OCI-LY7 (cell line): ENCODE measurements around the gene VIT. TPM values are rescaled to one million over a fixed set of nuclear protein-coding genes. Genes with fewer than 3 reads are reported as not detected.
A peak's percentile ranks its signal among the peaks of the same experiment; 100 is the strongest.

Experiments
- BruUV-seq: library from RNA; stranded (reverse); fragments of 400-500 nt; replicated peaks from 2 replicates; lab custom pipeline; 2021; lab: Mats Ljungman, UMichigan
- CTCF ChIA-PET: fragments of 300-600 bp; sonication (Branson Sonifier 250); formaldehyde crosslinking; loops from one replicate; lab custom pipeline; 2022; ENCODE audit warnings: antibody characterized with exemption; ENCODE audit not compliant: unreplicated experiment; lab: Charles Lee
- POLR2A ChIA-PET: fragments of 300-600 bp; sonication (Branson Sonifier 250); formaldehyde crosslinking; loops from one replicate; lab custom pipeline; 2022; ENCODE audit warnings: antibody characterized with exemption; lab: Charles Lee
- DNase-seq: peaks from one replicate; pipeline ENCODE4 v3.0.0-alpha.2; 2015; ENCODE audit warnings: low spot score
- H2AFZ ChIP-seq: fragments of 200-600 bp; sonication (generic), shearing (Covaris generic); 2 replicates; pipeline ENCODE4 v1.6.1; 2014; ENCODE audit warnings: mild to moderate bottlenecking, antibody characterized with exemption, low read length, moderate library complexity
- H3K27ac ChIP-seq: fragments of 200-600 bp; sonication (generic); 2 replicates; pipeline ENCODE4 v1.5.1; 2014; ENCODE audit warnings: mixed run types, low read depth, mild to moderate bottlenecking, moderate library complexity, low read length, inconsistent platforms; ENCODE audit not compliant: poor library complexity, severe bottlenecking
- H3K36me3 ChIP-seq: fragments of 200-600 bp; sonication (generic); 2 replicates; pipeline ENCODE4 v1.6.1; 2014; ENCODE audit warnings: mild to moderate bottlenecking, antibody characterized with exemption, low read length, moderate library complexity, mixed read lengths; ENCODE audit not compliant: insufficient read depth
- H3K4me1 ChIP-seq: fragments of 200-600 bp; sonication (generic); 2 replicates; pipeline ENCODE4 v1.5.1; 2014; ENCODE audit warnings: mild to moderate bottlenecking, low read length; ENCODE audit not compliant: insufficient read depth, poor library complexity, severe bottlenecking
- H3K4me2 ChIP-seq: fragments of 200-600 bp; sonication (generic); 2 replicates; pipeline ENCODE4 v1.6.1; 2014; ENCODE audit warnings: mild to moderate bottlenecking, low read length
- H3K4me3 ChIP-seq: fragments of 200-600 bp; sonication (generic); 2 replicates; pipeline ENCODE4 v1.5.1; 2014; ENCODE audit warnings: mild to moderate bottlenecking, low read depth, low read length; ENCODE audit not compliant: poor library complexity, severe bottlenecking
- H3K79me2 ChIP-seq: fragments of 200-600 bp; sonication (generic); 2 replicates; pipeline ENCODE4 v1.6.1; 2016; ENCODE audit warnings: low read depth, mild to moderate bottlenecking, low read length, moderate library complexity, mixed read lengths; ENCODE audit not compliant: insufficient read depth
- H3K9me2 ChIP-seq: fragments of 200-600 bp; sonication (generic); 2 replicates; pipeline ENCODE4 v1.6.1; 2016; ENCODE audit warnings: mild to moderate bottlenecking, low read length, mixed read lengths; ENCODE audit not compliant: insufficient read depth
- H3K9me3 ChIP-seq: fragments of 200-600 bp; sonication (generic); 2 replicates; pipeline ENCODE4 v1.6.1; 2014; ENCODE audit warnings: mild to moderate bottlenecking, mixed run types, low read length, mixed read lengths
- H4K20me1 ChIP-seq: fragments of 200-600 bp; sonication (generic); 2 replicates; pipeline ENCODE4 v1.6.1; 2014; ENCODE audit warnings: mild to moderate bottlenecking, antibody characterized with exemption, low read length, moderate library complexity, mixed read lengths; ENCODE audit not compliant: insufficient read depth
- EZH2phosphoT487 ChIP-seq: fragments of 200-600 bp; sonication (generic); IDR thresholded peaks from 2 replicates; pipeline ENCODE4 v1.6.1; 2018; ENCODE audit warnings: low read depth, borderline replicate concordance, mild to moderate bottlenecking, mixed run types, antibody characterized with exemption, low read length, moderate library complexity, mixed read lengths
- intact Hi-C: fragments of 100-400 bp; cut with micrococcal nuclease; formaldehyde crosslinking; loops from one replicate; pipeline ENCODE4 v1.10.0; 2022; ENCODE audit not compliant: unreplicated experiment
- total RNA-seq, 2 experiments: library from RNA; depleted of rRNA in 1 of 2; stranded (reverse); fragments of >200 nt in 1 of 2; shearing (Covaris generic) in 1 of 2; gene quantifications; 2 replicates each; pipeline ENCODE4 v1.2.3, GENCODE V29; 2014 to 2022
- TF ChIP-seq, protein P1 (sequence below): fragments of 200-600 bp; sonication (generic); conservative IDR thresholded peaks from 2 replicates; pipeline ENCODE4 v1.5.1; 2014; ENCODE audit warnings: mild to moderate bottlenecking, antibody characterized with exemption, low read length, moderate library complexity, mixed read lengths

The VIT gene
- total RNA-seq, 2 experiments from 2014 or later: not detected

DNA sequence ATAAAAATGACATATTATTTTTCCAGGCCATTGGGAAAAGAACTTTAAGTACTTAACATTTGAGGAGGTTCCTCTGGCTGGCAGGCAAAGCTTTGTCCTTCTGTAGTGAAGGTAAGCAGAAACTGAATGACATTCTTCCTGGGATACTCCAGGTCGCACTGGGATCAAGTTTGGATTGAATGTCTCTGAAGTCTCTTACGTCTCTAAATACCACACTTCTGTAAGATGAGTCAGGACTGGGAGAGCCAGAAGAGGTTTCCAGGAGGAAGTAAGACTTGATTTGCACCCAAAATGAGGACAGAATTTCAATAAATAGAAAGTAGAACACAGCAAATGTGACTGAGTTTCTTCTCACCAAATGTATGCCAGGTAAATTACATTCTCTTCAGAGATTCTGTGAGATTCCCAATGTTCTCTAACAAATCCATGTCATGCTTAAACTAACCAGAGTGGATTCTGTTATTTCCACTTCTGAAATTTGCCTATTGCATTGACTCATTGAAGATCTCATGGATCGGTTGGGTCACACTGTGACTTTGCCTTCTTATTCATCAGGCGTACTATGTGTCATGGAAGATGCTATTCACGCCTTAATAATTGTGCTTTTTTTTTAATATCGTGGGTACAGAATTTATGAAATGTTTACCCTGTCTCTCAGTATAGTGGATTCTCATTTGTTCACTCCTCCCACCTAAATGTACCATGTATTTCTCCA is 25.5 kb upstream of the VIT start:
- no peak overlapping the region for H3K4me2 ChIP-seq
- BruUV-seq: no TSS peak
- POLR2A ChIA-PET: interaction anchor here (0.6 kb wide), 1 partner anchor 54 kb away, joined by 3 read pairs; no protein-coding TSS in a partner anchor
- H3K4me1 ChIP-seq: no peaks in the 10 kb centered on the region
- no peaks in the 10 kb centered on the region for H3K36me3 ChIP-seq
- no peak overlapping the region for H3K4me3 ChIP-seq
- no peaks in the 10 kb centered on the region for H3K9me3 ChIP-seq
- no peaks in the 10 kb centered on the region for H3K79me2 ChIP-seq
- no peak overlapping the region for H3K27ac ChIP-seq
- intact Hi-C loops: no loop called here
- no peak for DNase-seq
- H4K20me1 ChIP-seq: no peaks in the 10 kb centered on the region
- CTCF ChIA-PET: no interaction called here
- TF ChIP-seq EZH2phosphoT487: no peak
- TF ChIP-seq, protein P1, sequence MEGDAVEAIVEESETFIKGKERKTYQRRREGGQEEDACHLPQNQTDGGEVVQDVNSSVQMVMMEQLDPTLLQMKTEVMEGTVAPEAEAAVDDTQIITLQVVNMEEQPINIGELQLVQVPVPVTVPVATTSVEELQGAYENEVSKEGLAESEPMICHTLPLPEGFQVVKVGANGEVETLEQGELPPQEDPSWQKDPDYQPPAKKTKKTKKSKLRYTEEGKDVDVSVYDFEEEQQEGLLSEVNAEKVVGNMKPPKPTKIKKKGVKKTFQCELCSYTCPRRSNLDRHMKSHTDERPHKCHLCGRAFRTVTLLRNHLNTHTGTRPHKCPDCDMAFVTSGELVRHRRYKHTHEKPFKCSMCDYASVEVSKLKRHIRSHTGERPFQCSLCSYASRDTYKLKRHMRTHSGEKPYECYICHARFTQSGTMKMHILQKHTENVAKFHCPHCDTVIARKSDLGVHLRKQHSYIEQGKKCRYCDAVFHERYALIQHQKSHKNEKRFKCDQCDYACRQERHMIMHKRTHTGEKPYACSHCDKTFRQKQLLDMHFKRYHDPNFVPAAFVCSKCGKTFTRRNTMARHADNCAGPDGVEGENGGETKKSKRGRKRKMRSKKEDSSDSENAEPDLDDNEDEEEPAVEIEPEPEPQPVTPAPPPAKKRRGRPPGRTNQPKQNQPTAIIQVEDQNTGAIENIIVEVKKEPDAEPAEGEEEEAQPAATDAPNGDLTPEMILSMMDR: no peak
- no peak overlapping the region for H2AFZ ChIP-seq
- no peaks in the 10 kb centered on the region for H3K9me2 ChIP-seq

DNA sequence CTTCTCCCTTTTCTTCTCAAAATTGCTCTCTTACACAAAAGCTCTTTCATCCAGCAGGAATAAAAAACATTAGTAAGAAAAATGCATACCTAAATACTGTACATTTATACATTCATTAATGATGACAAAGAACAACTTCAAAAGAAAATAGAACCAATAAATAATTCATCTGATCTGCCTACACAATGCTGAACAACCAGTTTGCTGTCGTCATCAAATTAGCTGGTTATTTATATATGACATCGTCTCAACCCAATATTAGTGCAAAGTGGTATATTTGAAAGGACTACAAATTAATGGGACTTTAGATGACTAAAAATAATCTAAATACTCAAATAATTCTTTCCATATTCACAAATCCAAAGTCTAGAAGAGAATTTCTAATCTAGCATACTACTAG is 24.8 kb upstream of the VIT start:
- H2AFZ ChIP-seq: no peak overlapping the region
- no TSS peak for BruUV-seq
- no peaks in the 10 kb centered on the region for H3K36me3 ChIP-seq
- no peak for DNase-seq
- H4K20me1 ChIP-seq: no peaks in the 10 kb centered on the region
- H3K27ac ChIP-seq: no peak overlapping the region
- no peak overlapping the region for H3K4me2 ChIP-seq
- POLR2A ChIA-PET: interaction anchor here (0.6 kb wide), 1 partner anchor 54 kb away, joined by 3 read pairs; no protein-coding TSS in a partner anchor
- intact Hi-C loops: no loop called here
- TF ChIP-seq, protein P1: no peak
- TF ChIP-seq EZH2phosphoT487: no peak
- H3K9me2 ChIP-seq: no peaks in the 10 kb centered on the region
- H3K9me3 ChIP-seq: no peaks in the 10 kb centered on the region
- H3K4me3 ChIP-seq: no peak overlapping the region
- H3K79me2 ChIP-seq: no peaks in the 10 kb centered on the region
- H3K4me1 ChIP-seq: no peaks in the 10 kb centered on the region
- CTCF ChIA-PET: no interaction called here

DNA sequence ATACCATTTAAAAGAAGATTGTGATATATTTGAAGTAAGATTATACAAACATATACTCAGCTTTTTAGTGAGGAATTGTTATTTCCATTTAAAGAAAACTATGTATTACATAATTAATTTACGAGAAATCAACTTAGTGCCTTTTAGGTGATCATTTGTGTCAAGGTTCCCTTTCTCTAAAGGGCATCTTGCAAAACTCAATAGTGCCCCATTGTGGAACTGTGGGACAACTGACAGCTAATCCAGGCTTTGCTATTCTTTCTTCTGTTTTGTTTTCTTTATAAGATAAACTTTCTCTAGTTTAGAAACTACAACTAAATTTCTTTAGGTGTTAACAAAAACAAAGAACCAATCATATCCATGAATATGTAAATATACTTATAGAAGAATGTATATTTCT is 24.3 kb upstream of the VIT start:
- Histone ChIP-seq H3K4me3 (no peak overlapping the region), H3K27ac (no peak overlapping the region), H3K9me3 (no peaks in the 10 kb centered on the region), H3K9me2 (no peaks in the 10 kb centered on the region), H2AFZ (no peak overlapping the region), H3K79me2 (no peaks in the 10 kb centered on the region), H3K4me2 (no peak overlapping the region), H3K36me3 (no peaks in the 10 kb centered on the region), H3K4me1 (no peaks in the 10 kb centered on the region), H4K20me1 (no peaks in the 10 kb centered on the region)
- POLR2A ChIA-PET: interaction anchor here (1.0 kb wide), 1 partner anchor 8 kb away, joined by 4 read pairs; no protein-coding TSS in a partner anchor
- no peak for TF ChIP-seq EZH2phosphoT487
- TF ChIP-seq, protein P1: peak; percentile 77
- CTCF ChIA-PET: no interaction called here
- no TSS peak for BruUV-seq
- intact Hi-C loops: no loop called here
- peak; percentile 26 for DNase-seq
